ENCODE measurements around the gene SEMA5A. TPM values are rescaled to one million over a fixed set of nuclear protein-coding genes. Genes with fewer than 3 reads are reported as not detected.
A peak's percentile ranks its signal among the peaks of the same experiment; 100 is the strongest.

SEMA5A gene
- polyA plus RNA-seq, 1 donor (not counting 4 experiments of a cell fraction or from before 2014, with no cell fraction given), result 0.16 TPM

GRCh38 chr5:9013147-9013546, 532.7 kb downstream of the SEMA5A start:
- no peaks in the 10 kb centered on the region for H4K20me1 ChIP-seq (ENCODE audit: control insufficient read depth, extremely low read depth, insufficient read depth, low read length)
- H3K27ac ChIP-seq (ENCODE audit: control insufficient read depth, insufficient read depth, low read length), result peak overlapping the region; percentile 58
- TF ChIP-seq EZH2 (IDR thresholded peaks at IDR 0.05; ENCODE audit: low read length) (no peak), CTCF (optimal IDR thresholded peaks at IDR 0.05 in 1 of 3, IDR thresholded peaks at IDR 0.05 in 1 of 3, conservative IDR thresholded peaks at IDR 0.05 in 1 of 3; ENCODE audit: extremely low read depth in 1 of 3, insufficient read depth in 2 of 3, low read length in 3 of 3) (no peak)
- dilution Hi-C loops (cut with MboI; ENCODE audit: extremely low pct_ligation_motif_present, low sequenced_read_pairs), result no loop called here
- H3K4me1 ChIP-seq (ENCODE audit: control insufficient read depth, extremely low read depth, insufficient read depth, low read length), result peaks cover 19% of the 10 kb centered on the region
- no peaks in the 10 kb centered on the region for H3K36me3 ChIP-seq (ENCODE audit: control insufficient read depth in 2 of 2, extremely low read depth in 1 of 2, insufficient read depth in 2 of 2, low read length in 2 of 2)
- no peaks in the 10 kb centered on the region for H3K9me3 ChIP-seq (ENCODE audit: control insufficient read depth, low read depth, low read length)
- no peaks in the 10 kb centered on the region for H3K79me2 ChIP-seq (ENCODE audit: control insufficient read depth, insufficient read depth, low read length)
- no peak overlapping the region for H2AFZ ChIP-seq (ENCODE audit: control insufficient read depth, low read length)
- FAIRE-seq (peak; percentile 62), DNase-seq (ENCODE audit: low read depth, low spot score) (no peak)
- H3K4me2 ChIP-seq (ENCODE audit: control insufficient read depth, extremely low read depth, insufficient read depth, low read depth, low read length), result no peak overlapping the region
- H3K9me1 ChIP-seq (ENCODE audit: control insufficient read depth, extremely low read depth, insufficient read depth, low read length), result no peaks in the 10 kb centered on the region
- no peak overlapping the region for H3K9ac ChIP-seq (ENCODE audit: control insufficient read depth, extremely low read depth, insufficient read depth, low read length)
- H3K4me3 ChIP-seq (ENCODE audit: control insufficient read depth in 2 of 3, extremely low read depth in 1 of 3, insufficient read depth in 2 of 3, low read depth in 1 of 3, low read length in 3 of 3), result no peak overlapping the region
- no peaks in the 10 kb centered on the region for H3K27me3 ChIP-seq (ENCODE audit: control insufficient read depth, extremely low read depth, insufficient read depth, low read length)

DNA sequence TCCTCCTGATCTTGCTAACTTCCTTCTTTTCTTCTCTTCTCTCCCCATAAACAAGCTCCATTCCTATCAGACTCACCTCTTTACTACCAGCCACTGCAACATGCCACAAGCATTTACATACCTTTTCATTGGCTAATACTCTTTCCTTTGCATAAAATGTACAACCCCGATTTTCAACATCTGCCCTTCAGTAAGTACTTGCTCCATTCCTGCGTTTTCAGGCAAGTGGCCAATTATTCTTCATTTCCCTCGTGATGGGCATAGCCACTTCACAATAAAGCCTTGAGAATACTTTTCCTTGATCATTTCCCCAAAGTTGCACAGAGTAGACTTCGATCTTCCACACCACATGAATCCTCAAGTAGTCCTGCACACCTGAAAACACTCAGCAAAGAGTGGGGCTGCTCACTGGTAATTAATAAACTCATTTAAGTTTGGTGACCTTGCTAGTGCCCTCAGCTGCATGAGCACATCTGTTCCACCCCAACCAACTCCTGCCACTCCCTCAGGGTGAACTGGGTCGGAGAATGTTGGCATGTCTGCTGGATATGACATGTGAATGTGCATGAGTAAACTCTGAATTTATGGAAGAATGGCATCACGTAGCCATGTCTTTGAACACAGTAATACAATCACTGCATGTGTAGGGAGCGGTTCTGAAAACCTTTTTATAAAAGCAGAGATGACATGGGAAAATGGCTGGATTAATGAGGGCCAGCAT, 535.8 kb downstream of the SEMA5A start:
- no peaks in the 10 kb centered on the region for H3K27me3 ChIP-seq (ENCODE audit: control insufficient read depth, extremely low read depth, insufficient read depth, low read length)
- H2AFZ ChIP-seq (ENCODE audit: control insufficient read depth, low read length), result no peak overlapping the region
- no peaks in the 10 kb centered on the region for H3K9me1 ChIP-seq (ENCODE audit: control insufficient read depth, extremely low read depth, insufficient read depth, low read length)
- no peak overlapping the region for H3K27ac ChIP-seq (ENCODE audit: control insufficient read depth, insufficient read depth, low read length)
- H3K4me1 ChIP-seq (ENCODE audit: control insufficient read depth, extremely low read depth, insufficient read depth, low read length), result peaks cover 19% of the 10 kb centered on the region
- no peaks in the 10 kb centered on the region for H3K79me2 ChIP-seq (ENCODE audit: control insufficient read depth, insufficient read depth, low read length)
- no peak for DNase-seq (ENCODE audit: low read depth, low spot score)
- H3K9ac ChIP-seq (ENCODE audit: control insufficient read depth, extremely low read depth, insufficient read depth, low read length), result no peak overlapping the region
- H3K36me3 ChIP-seq (ENCODE audit: control insufficient read depth in 2 of 2, extremely low read depth in 1 of 2, insufficient read depth in 2 of 2, low read length in 2 of 2), result no peaks in the 10 kb centered on the region
- dilution Hi-C loops (cut with MboI; ENCODE audit: extremely low pct_ligation_motif_present, low sequenced_read_pairs), result no loop called here
- no peaks in the 10 kb centered on the region for H3K9me3 ChIP-seq (ENCODE audit: control insufficient read depth, low read depth, low read length)
- no peak for TF ChIP-seq CTCF (optimal IDR thresholded peaks at IDR 0.05 in 1 of 3, IDR thresholded peaks at IDR 0.05 in 1 of 3, conservative IDR thresholded peaks at IDR 0.05 in 1 of 3; ENCODE audit: extremely low read depth in 1 of 3, insufficient read depth in 2 of 3, low read length in 3 of 3)
- no peak for TF ChIP-seq EZH2 (IDR thresholded peaks at IDR 0.05; ENCODE audit: low read length)
- H3K4me2 ChIP-seq (ENCODE audit: control insufficient read depth, extremely low read depth, insufficient read depth, low read depth, low read length), result no peak overlapping the region
- FAIRE-seq, result no peak
- no peak overlapping the region for H3K4me3 ChIP-seq (ENCODE audit: control insufficient read depth in 2 of 3, extremely low read depth in 1 of 3, insufficient read depth in 2 of 3, low read depth in 1 of 3, low read length in 3 of 3)
- no peaks in the 10 kb centered on the region for H4K20me1 ChIP-seq (ENCODE audit: control insufficient read depth, extremely low read depth, insufficient read depth, low read length)

Measured in keratinocyte (primary cell).